ENCODE measurements around the gene UBE2M.

UBE2M gene

GRCh38 chr19:58570770-58571574 lies 12.6 kb upstream of the UBE2M start:
- no peak for DNase-seq

DNA sequence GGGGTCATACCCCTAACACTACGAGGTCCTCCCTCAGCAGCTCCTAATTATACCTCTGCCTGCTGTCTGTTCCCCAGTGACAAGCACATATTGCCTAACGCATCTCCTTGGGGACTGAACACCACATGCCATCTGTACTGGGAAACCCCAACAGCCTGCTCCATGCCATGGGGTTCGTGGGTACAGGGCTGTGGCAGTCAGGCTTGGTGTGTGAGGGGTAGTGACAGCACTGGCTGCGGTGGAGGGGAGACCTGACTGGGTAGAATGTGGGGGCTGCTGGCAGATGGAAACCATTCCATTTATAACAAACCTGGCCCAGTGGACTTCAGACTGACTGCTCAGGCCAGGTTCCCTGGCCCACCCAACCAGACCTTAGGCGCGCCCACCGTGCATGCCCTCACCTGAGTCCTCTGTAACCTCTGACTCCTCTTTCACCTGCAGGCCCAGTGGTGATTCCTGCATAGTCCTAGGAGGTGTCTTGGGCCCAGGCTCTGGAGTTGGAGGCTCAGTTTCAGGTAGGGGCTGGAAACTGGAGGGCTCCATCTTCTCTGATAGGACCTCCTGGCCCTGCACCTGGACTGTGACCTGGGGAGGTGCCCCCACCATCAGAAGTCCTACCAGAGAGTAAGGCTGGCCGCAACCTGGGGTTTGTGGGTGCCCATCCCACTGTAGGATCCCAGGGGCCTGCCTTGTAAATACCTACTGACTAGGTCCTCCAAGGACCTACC lies 11.7 kb upstream of the UBE2M start:
- DNase-seq, result no peak

DNA sequence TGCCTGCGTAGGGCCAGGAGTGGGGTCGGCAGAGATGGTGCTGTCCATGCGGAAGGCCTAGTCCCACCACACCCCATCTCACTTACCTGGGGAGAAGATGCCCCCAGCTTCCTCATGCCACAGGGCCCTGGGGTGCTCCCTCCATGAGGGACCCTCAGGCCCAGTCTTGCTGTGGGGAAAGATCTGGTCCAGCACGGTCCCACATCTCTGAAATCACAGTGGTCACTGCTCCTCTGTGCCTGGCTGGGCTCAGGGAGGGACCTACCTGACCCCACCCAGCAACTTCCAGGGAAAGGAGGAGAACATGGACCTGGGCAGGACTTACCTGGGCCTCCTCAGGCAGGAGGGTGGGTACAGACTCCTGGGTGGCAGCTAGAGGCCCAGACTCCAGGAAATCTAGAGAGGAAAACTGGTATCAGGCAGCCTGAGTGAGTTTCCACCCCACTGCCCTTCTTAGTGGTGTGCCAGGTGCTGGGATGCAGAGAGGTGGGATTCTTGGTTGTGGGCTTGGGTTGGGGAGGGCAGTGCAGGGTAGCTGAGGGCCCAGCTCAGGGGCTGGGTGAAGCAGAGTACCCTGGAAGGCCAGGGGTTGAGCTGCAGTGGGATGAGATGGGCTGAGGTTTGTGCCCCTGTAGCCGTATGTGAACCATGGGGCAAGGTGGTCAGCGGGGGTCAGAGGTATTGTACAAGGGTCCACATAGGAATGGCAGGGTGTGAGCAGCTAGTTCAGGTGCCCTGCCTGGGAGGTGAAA lies 11.0 kb upstream of the UBE2M start:
- DNase-seq, result no peak

- DNase-seq, result no peak
These were observed 10.2 kb upstream of the UBE2M start for GRCh38 chr19:58568453-58569130.

GRCh38 chr19:58566989-58567388 lies 8.6 kb upstream of the UBE2M start:
- no peak for DNase-seq

DNA sequence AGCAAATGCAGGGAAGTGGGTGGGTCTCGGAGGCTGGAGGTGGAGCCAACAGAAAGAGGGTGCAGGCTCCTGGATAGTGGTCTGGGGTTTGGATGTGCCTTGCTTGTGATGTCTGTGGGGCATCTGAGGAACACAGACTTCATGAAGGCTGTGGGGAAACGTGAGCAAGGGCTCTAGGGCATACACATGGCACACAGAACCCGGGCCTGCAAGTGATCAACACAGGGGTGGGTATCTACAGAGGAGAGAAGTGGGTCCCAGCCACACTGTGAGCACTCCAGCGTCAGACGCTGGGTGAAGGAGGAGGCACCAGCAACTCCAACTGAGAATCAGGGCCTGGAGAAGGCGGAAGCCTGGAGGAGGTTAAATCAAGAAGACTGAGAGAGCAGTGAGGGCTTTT lies 5.4 kb upstream of the UBE2M start:
- DNase-seq, result no peak

- DNase-seq, result peak; percentile 45
These were observed 4.7 kb upstream of the UBE2M start for GRCh38 chr19:58563034-58563573.

DNA sequence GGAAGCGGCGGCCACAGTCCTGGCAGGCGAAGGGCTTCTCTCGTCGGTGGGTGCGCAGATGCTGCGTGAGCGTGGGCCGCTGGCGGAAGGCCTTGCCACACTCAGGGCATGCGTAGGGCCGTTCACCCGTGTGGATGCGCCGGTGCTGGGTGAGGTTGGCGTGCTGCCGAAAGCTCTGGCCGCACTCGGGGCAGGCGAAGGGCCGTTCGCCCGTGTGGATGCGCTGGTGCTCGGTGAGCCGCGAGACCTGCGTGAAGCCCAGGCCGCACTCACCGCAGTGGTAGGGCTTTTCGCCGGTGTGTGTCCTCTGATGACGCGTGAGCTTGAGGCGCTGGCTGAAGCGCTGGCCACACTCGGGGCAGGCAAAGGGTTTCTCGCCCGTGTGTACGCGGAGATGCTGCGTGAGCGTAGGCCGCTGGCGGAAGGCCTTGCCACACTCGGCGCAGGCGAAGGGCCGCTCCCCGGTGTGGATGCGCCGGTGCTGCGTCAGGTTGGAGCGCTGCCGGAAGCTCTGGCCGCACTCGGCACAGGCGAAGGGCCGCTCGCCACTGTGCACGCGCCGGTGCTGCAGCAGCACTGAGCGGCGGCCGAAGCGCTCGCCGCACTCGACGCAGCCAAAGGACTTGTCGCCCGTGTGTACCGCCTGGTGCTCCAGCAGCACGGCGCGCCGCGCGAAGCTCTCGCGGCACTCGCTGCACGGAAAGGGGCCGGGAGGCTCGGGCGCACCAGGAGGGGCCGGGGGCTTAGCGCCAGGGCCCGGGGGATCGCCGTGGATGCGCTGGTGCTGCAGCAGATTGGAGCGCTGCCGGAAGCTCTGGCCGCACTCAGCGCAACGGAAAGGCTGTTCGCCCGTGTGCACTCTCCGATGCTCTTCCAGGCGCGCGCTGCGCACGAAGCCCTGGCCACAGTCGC lies 4.0 kb upstream of the UBE2M start:
- peak; percentile 55 for DNase-seq

GRCh38 chr19:58561373-58562121 lies 3.1 kb upstream of the UBE2M start:
- no peak for DNase-seq

- DNase-seq, result no peak
These were observed 2.5 kb upstream of the UBE2M start for GRCh38 chr19:58560921-58561320.

DNA sequence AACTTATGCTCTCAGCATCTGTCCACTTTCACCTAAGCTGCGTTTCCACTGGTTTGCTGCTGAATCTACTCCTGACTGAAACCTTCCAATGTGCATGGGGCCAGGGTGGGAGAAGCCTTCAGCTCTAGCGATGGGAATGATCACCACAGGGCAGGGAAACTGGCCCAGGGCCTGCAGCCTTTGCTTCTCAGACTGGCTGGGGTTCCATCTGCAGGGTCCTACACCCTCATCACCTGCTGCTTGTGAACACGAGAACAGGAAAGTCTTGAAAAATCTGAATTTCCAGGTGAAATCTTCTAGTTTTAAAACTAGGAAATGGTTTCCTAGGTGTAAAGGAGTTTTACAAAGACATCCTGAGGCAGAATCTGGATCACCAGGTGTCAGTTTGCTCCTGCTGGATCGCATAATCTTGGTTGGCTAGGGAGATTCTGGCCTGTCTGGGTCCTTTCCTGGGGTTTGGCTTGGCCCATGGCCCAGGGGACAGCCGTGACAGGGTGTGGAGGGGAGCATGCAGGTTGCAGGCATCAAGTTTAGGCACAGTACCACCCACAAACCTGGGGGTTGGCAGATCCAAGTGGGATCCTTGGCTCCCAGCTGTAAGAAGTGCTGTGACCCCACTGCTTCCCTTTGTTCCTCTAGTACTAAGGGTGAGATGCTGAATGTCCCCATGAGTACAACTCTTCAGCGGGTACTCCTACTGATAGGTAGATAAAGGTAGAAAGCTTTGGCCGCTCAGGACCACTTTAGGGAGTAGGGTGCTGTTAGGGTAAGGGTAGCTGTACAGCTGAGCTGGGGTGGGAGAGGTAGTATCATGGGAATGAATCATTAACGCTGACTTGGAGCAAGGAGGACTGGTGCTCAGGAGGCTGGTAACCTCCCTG lies 1.8 kb upstream of the UBE2M start:
- DNase-seq, result no peak

DNA sequence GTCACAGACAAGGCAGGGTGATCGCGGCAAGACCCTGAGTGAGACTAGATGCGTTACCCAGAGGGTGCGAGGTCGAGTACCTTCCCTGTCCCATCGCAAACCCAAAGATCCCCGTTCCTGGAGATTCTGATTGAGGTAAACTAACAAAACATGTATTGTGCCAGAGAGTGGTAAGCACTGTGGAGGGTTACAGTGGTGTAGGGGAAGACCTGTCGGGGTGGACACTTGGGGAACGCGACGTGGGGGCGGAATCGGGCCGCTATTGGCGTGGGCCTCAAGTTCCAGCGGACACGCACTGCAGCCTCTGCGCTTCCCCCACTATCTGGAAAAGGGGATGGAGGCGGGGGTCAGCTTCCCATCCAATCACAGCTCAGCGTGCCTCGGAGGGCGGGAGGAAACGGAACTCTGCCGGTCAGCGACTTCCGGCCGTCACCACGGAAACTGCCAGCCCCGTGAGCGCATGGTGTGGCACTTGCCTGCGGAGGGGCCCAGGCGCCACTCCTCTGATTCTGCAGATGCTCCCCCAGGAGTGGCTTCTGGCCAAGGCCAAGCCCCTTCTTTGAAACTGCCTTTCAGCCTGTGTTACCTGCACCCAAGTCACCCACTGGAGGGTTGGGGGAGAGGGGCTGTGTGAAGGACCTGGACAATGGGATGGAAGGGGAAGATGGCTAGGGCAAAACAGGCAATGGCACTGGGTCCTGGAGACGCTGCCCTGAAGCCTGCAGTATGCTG lies 1.0 kb upstream of the UBE2M start:
- peak; percentile 93 for DNase-seq

GRCh38 chr19:58558623-58559274 lies 338 bp upstream of the UBE2M start:
- DNase-seq, result peak; percentile 100

GRCh38 chr19:58557221-58558065 lies 968 bp downstream of the UBE2M start:
- no peak for DNase-seq

DNA sequence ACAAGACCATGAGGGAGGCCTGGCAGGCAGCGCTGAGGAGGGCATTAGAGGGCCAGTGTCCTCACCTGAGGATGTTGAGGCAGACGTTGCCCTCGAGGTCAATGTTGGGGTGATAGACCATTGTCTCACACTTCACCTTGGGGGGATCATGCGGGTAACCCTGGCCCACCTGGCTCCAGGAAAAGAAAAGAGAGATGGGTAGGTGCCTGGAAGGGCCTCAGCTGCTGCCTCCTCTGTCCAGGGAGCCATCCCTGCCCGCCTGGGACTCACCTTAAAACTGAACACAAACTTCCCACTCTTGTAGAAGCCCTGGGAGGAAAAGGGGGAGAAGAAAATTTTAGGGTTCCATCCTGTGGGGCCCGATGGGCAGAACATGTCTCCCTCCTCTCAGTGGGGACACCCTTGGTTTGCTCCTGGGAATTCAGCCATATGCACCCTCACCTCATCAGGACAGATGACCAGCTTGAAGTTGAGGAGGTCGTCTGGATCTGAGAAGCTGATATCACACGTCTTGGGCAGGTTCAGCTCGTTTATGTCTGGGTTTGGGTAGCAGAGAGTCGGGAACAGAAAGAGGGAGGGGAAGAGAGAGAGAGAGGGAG lies 1.7 kb downstream of the UBE2M start:
- no peak for DNase-seq

- no peak for DNase-seq
These were observed 2.3 kb downstream of the UBE2M start for GRCh38 chr19:58555920-58556621.
